Kidney epithelial cell (primary cell): ENCODE measurements around the gene RBL2. TPM values are rescaled to one million over a fixed set of nuclear protein-coding genes. Genes with fewer than 3 reads are reported as not detected.

ENCODE experiments used
- DNase-seq: peaks from one replicate; pipeline ENCODE4 v3.0.0-alpha.2; 2010; ENCODE audit warnings: low read depth
- H3K27me3 ChIP-seq: 2 replicates; pipeline ENCODE4 v1.6.0; 2011; ENCODE audit warnings: low read length; ENCODE audit not compliant: control insufficient read depth, insufficient read depth
- H3K36me3 ChIP-seq: 2 replicates; pipeline ENCODE4 v1.5.1; 2011; ENCODE audit warnings: low read length; ENCODE audit not compliant: control insufficient read depth, insufficient read depth
- H3K4me3 ChIP-seq: 2 replicates; pipeline ENCODE4 v1.5.1; 2011; ENCODE audit warnings: low read depth, mild to moderate bottlenecking, control low read depth, low read length
- total RNA-seq: library from RNA; depleted of rRNA; stranded (reverse); fragments of >200 nt; gene quantifications from 2 replicates; pipeline ENCODE4 v1.2.3, GENCODE V29; 2015
- TF ChIP-seq, protein P1 (sequence below): IDR thresholded peaks from 2 replicates; pipeline ENCODE4 v1.5.1; 2011; ENCODE audit warnings: mild to moderate bottlenecking, moderate library complexity, low read length, control low read depth, inconsistent platforms; ENCODE audit not compliant: insufficient read depth, poor library complexity, severe bottlenecking

The RBL2 gene
- total RNA-seq, 1 donor from 2014 or later, result 35.9 TPM

DNA sequence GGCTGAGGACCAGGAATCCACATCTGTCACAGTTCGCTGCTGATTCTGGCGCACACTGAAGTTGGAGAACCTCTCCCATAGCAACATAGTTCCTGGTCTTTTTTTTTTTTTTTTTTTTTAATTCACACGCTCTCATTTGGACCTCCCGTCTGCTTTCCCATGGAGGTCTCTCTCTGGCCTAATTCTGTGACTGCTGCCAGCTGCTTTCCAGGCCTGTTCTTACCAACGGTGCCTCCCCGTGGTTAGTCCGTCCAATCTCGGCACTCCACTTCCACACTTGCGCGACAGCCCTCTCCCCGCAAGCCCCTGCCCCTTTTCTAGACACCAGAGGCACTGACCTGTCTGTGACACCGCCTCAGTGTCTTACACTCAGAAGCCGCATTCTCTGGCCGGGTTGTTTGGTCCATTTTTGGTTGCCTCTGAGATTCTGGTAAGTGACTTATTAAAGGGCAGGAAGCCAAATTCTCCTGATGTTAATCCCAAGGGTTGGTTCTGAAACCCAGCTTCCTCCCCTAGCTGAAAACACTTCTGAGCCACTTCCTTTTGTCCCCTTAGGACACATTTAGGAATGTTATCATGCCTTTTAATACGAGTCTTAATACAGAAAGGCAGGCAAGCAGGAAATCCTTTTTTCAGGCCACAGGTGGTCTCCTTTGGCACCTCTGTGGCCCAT lies 69.9 kb downstream of the RBL2 start:
- H3K4me3 ChIP-seq, result peak overlapping the region; percentile 50
- H3K36me3 ChIP-seq, result no peaks in the 10 kb centered on the region
- H3K27me3 ChIP-seq, result no peaks in the 10 kb centered on the region
- no peak for DNase-seq
- TF ChIP-seq, protein P1, sequence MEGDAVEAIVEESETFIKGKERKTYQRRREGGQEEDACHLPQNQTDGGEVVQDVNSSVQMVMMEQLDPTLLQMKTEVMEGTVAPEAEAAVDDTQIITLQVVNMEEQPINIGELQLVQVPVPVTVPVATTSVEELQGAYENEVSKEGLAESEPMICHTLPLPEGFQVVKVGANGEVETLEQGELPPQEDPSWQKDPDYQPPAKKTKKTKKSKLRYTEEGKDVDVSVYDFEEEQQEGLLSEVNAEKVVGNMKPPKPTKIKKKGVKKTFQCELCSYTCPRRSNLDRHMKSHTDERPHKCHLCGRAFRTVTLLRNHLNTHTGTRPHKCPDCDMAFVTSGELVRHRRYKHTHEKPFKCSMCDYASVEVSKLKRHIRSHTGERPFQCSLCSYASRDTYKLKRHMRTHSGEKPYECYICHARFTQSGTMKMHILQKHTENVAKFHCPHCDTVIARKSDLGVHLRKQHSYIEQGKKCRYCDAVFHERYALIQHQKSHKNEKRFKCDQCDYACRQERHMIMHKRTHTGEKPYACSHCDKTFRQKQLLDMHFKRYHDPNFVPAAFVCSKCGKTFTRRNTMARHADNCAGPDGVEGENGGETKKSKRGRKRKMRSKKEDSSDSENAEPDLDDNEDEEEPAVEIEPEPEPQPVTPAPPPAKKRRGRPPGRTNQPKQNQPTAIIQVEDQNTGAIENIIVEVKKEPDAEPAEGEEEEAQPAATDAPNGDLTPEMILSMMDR, result no peak

DNA sequence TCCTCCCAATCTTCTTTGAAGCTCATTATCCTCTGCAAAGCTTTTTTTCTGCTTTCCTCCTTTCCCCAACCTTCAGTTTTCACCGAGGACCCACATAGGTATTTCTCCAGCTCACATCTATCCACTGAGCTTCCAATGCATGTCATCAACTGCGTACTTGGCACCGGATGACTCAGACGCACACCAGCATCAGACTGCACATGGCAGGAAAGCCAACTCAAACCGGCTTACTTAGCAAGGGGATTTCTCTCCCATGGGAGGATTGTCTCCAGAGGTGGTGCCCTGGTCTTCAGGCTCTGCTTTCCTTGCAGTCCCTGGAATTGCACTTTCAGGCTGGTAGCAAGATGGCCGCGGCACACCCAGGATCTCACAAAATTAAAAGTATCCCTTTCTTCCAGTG lies 70.4 kb downstream of the RBL2 start:
- no peak for DNase-seq
- TF ChIP-seq, protein P1, result no peak
- Histone ChIP-seq H3K36me3 (no peaks in the 10 kb centered on the region), H3K4me3 (no peak overlapping the region), H3K27me3 (no peaks in the 10 kb centered on the region)

DNA sequence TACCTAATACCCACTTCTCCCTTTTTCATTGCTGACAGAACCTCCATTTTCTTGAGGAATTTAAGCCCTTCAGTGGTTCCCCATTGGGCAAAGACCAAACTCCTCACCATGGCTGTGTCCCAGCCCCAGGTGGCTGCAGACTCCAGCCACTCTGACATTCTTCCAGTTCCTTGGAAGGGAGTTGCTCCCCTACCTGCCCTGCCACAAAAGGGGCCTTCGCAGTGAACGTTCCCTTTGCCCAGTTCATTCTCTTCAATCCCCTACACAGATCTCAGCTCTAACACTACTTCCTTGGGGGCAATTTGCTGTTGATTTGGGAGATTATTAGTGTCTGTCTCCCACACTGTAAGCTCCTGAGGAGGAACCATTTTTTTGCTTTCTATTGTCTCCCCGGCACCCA lies 72.0 kb downstream of the RBL2 start:
- no peaks in the 10 kb centered on the region for H3K27me3 ChIP-seq
- TF ChIP-seq, protein P1, result no peak
- no peak for DNase-seq
- no peaks in the 10 kb centered on the region for H3K36me3 ChIP-seq
- H3K4me3 ChIP-seq, result no peak overlapping the region

DNA sequence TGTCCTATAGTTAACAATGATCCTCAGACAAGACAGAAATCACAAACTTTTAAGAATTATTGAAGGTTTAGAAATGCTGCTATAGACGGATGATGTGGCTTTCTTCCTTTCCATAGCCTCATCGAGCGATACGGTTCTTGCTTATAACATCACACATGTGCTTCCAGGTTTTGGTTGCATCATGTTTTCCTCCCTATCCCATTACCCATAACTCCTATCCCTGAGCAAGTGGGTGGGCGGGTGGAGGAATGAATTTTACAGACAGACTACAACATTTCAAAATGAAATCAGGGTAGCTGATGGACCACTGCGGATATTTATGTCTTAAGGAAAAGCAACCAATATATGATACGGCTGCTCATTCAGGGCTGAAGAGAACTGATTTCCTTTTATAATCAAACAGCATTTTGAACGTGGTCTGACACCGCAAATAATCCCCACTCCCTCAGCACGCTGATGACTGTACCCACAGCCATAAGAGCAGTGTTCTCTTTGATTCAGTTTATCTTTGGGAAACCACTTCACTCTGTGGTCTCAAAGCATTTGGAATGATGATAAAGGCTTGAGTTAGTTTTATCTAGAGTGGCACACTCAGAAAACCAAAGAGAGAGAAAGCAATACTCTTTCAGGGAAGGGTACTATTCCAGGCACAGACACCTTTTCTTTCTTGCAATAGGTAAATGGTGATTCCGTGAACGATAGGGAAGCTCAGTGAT lies 73.4 kb downstream of the RBL2 start:
- DNase-seq, result no peak
- H3K4me3 ChIP-seq, result no peak overlapping the region

DNA sequence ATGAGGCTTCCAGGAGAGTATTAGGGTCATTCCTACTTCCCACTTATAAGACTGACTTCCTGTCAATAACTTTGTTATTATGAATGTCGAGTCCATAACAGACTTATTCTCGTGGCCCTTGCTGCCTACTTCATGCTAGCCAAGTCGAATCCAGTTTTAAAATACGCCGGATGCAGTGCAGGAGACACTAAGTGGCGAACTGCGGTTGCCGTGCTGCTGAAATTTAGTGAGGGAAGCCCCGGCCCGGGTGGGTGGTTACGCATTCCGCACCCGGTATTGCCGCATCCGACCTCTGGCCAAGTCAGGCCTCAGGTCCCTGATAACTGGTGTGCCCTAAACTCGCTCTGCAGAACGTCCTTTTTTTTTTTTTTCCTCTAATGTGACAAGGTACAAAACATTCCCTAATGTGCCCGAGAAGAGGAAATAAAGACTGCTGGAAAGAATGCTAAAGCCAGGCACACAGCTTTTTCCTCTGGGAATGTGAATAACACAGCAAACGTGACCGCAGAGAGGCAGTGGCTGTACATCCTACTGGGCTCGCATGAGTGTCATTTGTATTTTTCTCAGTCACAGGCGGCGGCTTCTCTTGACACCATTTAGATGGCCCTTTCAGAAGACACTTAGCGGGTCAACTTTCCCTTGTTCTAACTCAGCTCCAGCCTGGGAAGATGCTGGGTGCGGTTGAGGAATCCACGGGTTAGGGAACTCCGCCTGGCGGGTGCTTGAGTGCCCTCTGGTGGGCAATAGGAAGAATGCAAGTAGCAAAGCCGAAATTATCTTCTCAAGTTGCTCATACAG lies 75.8 kb downstream of the RBL2 start:
- DNase-seq, result no peak
- no peak overlapping the region for H3K4me3 ChIP-seq
- TF ChIP-seq, protein P1, result peak; percentile 92

More for the DNA sequence above, 73.4 kb downstream of the RBL2 start:
- Histone ChIP-seq H3K27me3 (no peaks in the 10 kb centered on the region), H3K36me3 (no peaks in the 10 kb centered on the region)
- TF ChIP-seq, protein P1, result no peak

More for the DNA sequence above, 75.8 kb downstream of the RBL2 start:
- H3K27me3 ChIP-seq, result no peaks in the 10 kb centered on the region
- H3K36me3 ChIP-seq, result no peaks in the 10 kb centered on the region
